SK-N-SH (cell line): ENCODE data around the gene ARPIN. TPM values are rescaled to one million over a fixed set of nuclear protein-coding genes. Genes with fewer than 3 reads are reported as not detected.

ENCODE experiments used
- CTCF ChIA-PET: fragments of 300-600, 350-600 bp; formaldehyde crosslinking; extraction: SDS; loops from one replicate; lab custom pipeline; 2021; lab: Yijun Ruan, JAX
- POLR2A ChIA-PET: fragments of 350-600 bp; sonication (Branson Sonifier 250); formaldehyde crosslinking; extraction: SDS; loops from one replicate; lab custom pipeline; 2020; ENCODE audit warnings: antibody characterized with exemption, inconsistent platforms; lab: Yijun Ruan, JAX
- DNase-seq: peaks from one replicate; pipeline ENCODE4 v3.0.0; 2012
- H2AFZ ChIP-seq: fragments of 200-600 bp; sonication (generic); 2 replicates; pipeline ENCODE4 v1.8.1; 2016; ENCODE audit warnings: antibody characterized with exemption, mild to moderate bottlenecking, low read depth
- H3F3A ChIP-seq: fragments of 200-600 bp; sonication (generic); replicated peaks from 2 replicates; pipeline ENCODE3; 2016; ENCODE audit warnings: antibody characterized with exemption, mild to moderate bottlenecking; ENCODE audit not compliant: insufficient read depth
- H3K27ac ChIP-seq, 2 experiments: fragments of 200-500 bp in 1 of 2; fragments of 200-600 bp in 1 of 2; sonication (Bioruptor generic) in 1 of 2; sonication (generic), shearing (Covaris generic) in 1 of 2; 2 replicates each; pipeline versions ENCODE4 v1.5.1 to v1.6.1; 2014 to 2016; ENCODE audit warnings: low read depth in 2 of 2, inconsistent platforms in 1 of 2, low read length in 1 of 2, mild to moderate bottlenecking in 1 of 2, mixed read lengths in 1 of 2
- H3K27me3 ChIP-seq: fragments of 200-600 bp; sonication (generic), shearing (Covaris generic); 2 replicates; pipeline ENCODE4 v1.6.1; 2016; ENCODE audit warnings: mixed run types; ENCODE audit not compliant: insufficient read depth
- H3K36me3 ChIP-seq, 2 experiments: fragments of 200-500 bp in 1 of 2; fragments of 200-600 bp in 1 of 2; sonication (Bioruptor generic) in 1 of 2; sonication (generic) in 1 of 2; replicated peaks in 1 of 2; 2 replicates each; pipeline versions ENCODE3 to v1.5.1; 2014 to 2016; ENCODE audit warnings: low read length in 1 of 2, mild to moderate bottlenecking in 1 of 2; ENCODE audit not compliant: insufficient read depth in 2 of 2, control insufficient read depth in 1 of 2
- H3K4me1 ChIP-seq, 2 experiments: fragments of 200-500 bp in 1 of 2; fragments of 200-600 bp in 1 of 2; sonication (Bioruptor generic) in 1 of 2; sonication (generic), shearing (Covaris generic) in 1 of 2; 2 replicates each; pipeline versions ENCODE4 v1.5.1 to v1.6.1; 2014 to 2016; ENCODE audit warnings: low read depth in 1 of 2, low read length in 1 of 2, mixed run types in 1 of 2; ENCODE audit not compliant: insufficient read depth in 2 of 2, control insufficient read depth in 1 of 2
- H3K4me2 ChIP-seq: fragments of 200-600 bp; sonication (generic), shearing (Covaris generic); 2 replicates; pipeline ENCODE4 v1.6.1; 2017; ENCODE audit warnings: mixed run types
- H3K4me3 ChIP-seq, 2 experiments: fragments of 200-500 bp in 1 of 2; fragments of 200-600 bp in 1 of 2; sonication (Bioruptor generic) in 1 of 2; sonication (generic), shearing (Covaris generic) in 1 of 2; 2 replicates each; pipeline versions ENCODE4 v1.5.1 to v1.8.1; 2014 to 2016; ENCODE audit warnings: low read depth in 2 of 2, inconsistent platforms in 1 of 2, low read length in 1 of 2, mild to moderate bottlenecking in 1 of 2, mixed read lengths in 1 of 2, moderate library complexity in 1 of 2
- H3K79me2 ChIP-seq: fragments of 200-600 bp; sonication (generic); 2 replicates; pipeline ENCODE4 v1.8.1; 2017; ENCODE audit warnings: mild to moderate bottlenecking; ENCODE audit not compliant: insufficient read depth
- H3K9ac ChIP-seq: fragments of 200-600 bp; sonication (generic); 2 replicates; pipeline ENCODE4 v1.6.1; 2017; ENCODE audit warnings: mixed run types
- H3K9me2 ChIP-seq: fragments of 200-600 bp; sonication (generic); 2 replicates; pipeline ENCODE4 v1.6.1; 2017; ENCODE audit warnings: mixed run types
- H3K9me3 ChIP-seq: fragments of 200-600 bp; sonication (generic); 2 replicates; pipeline ENCODE4 v1.6.1; 2017; ENCODE audit warnings: mixed run types, mild to moderate bottlenecking, moderate library complexity
- H4K20me1 ChIP-seq: fragments of 200-600 bp; sonication (generic); 2 replicates; pipeline ENCODE4 v1.6.1; 2017; ENCODE audit warnings: mild to moderate bottlenecking, mixed run types; ENCODE audit not compliant: insufficient read depth
- CTCF ChIP-seq: fragments of 200-600 bp; sonication (generic); IDR thresholded peaks from 2 replicates; pipeline ENCODE4 v1.6.1; 2017; ENCODE audit warnings: antibody characterized with exemption, mild to moderate bottlenecking, moderate library complexity
- FOSL2 ChIP-seq: IDR thresholded peaks from 2 replicates; pipeline ENCODE4 v1.4.0; 2012; ENCODE audit warnings: low read depth, mild to moderate bottlenecking, moderate library complexity, borderline replicate concordance
- GABPA ChIP-seq: IDR thresholded peaks from 2 replicates; pipeline ENCODE4 v1.4.0; 2012; ENCODE audit warnings: low read depth, mild to moderate bottlenecking
- MAX ChIP-seq: IDR thresholded peaks from 2 replicates; pipeline ENCODE4 v1.4.0; 2012; ENCODE audit warnings: low read depth
- MXI1 ChIP-seq: IDR thresholded peaks from 2 replicates; pipeline ENCODE4 v1.6.1; 2012; ENCODE audit warnings: mild to moderate bottlenecking, low read depth, low read length, improper control_type of control experiment
- NFIC ChIP-seq: IDR thresholded peaks from 2 replicates; pipeline ENCODE4 v1.4.0; 2012; ENCODE audit warnings: borderline replicate concordance
- PBX3 ChIP-seq: IDR thresholded peaks from 2 replicates; pipeline ENCODE4; 2012
- RAD21 ChIP-seq: IDR thresholded peaks from 2 replicates; pipeline ENCODE4 v1.6.1; 2012; ENCODE audit warnings: mild to moderate bottlenecking, low read length
- REST ChIP-seq: IDR thresholded peaks from 2 replicates; pipeline ENCODE4 v1.6.1; 2012; ENCODE audit warnings: mild to moderate bottlenecking, low read depth, low read length, moderate library complexity
- RFX5 ChIP-seq: IDR thresholded peaks from 2 replicates; pipeline ENCODE4 v1.6.1; 2012; ENCODE audit warnings: mild to moderate bottlenecking, improper control_type of control experiment, low read length
- TAF1 ChIP-seq: IDR thresholded peaks from 2 replicates; pipeline ENCODE4 v1.6.1; 2012; ENCODE audit warnings: low read depth, mild to moderate bottlenecking, low read length, moderate library complexity, borderline replicate concordance
- TEAD4 ChIP-seq: IDR thresholded peaks from 2 replicates; pipeline ENCODE4 v1.4.0; 2012; ENCODE audit warnings: mild to moderate bottlenecking, borderline replicate concordance; ENCODE audit not compliant: insufficient read depth
- USF1 ChIP-seq: IDR thresholded peaks from 2 replicates; pipeline ENCODE4 v1.4.0; 2012; ENCODE audit warnings: low read depth, borderline replicate concordance
- USF2 ChIP-seq: fragments of 150-350 bp; IDR thresholded peaks from 2 replicates; pipeline ENCODE4 v1.6.1; 2017; ENCODE audit warnings: antibody characterized with exemption, low read length, low read depth, borderline replicate concordance
- YY1 ChIP-seq: IDR thresholded peaks from 2 replicates; pipeline ENCODE4 v1.4.0; 2012; ENCODE audit warnings: low read depth, mild to moderate bottlenecking
- WGBS: methylation state at CpG from one replicate; pipeline ENCODE4 v1.1.6; 2017; ENCODE audit warnings: low lambda C conversion rate; 5-methylcytosine and 5-hydroxymethylcytosine counted together
- polyA plus RNA-seq, 3 experiments: library from polyadenylated mRNA; depleted of rRNA; stranded (reverse); fragments of >200 nt; gene quantifications; 2 replicates each; pipeline ENCODE4 v1.2.3, GENCODE V29; 2012

Gene ARPIN
- polyA plus RNA-seq, 1 of the 3 experiments (the other 2 are of a cell fraction): 13.5 TPM

- 92% methylated on average over 1 of the region's 2 CpGs for WGBS
- no peak for DNase-seq
- no peak overlapping the region for H3K9ac ChIP-seq
- no peaks in the 10 kb centered on the region for H3K9me3 ChIP-seq
- CTCF ChIA-PET: interaction anchor here (1.5 to 1.6 kb wide), 2 partner anchors 16 to 161 kb away, joined by 3 read pairs; partner anchors contain the start of gene AP3S2
- H4K20me1 ChIP-seq: no peaks in the 10 kb centered on the region
- no peak overlapping the region for H3K4me3 ChIP-seq
- TF ChIP-seq GABPA: no peak
- no peak for TF ChIP-seq FOSL2
- TF ChIP-seq RAD21: no peak
- TF ChIP-seq YY1: no peak
- TF ChIP-seq USF1: no peak
- no peak for TF ChIP-seq MXI1
- no peak for TF ChIP-seq MAX
- TF ChIP-seq USF2: no peak
- TF ChIP-seq REST: no peak
- no peak for TF ChIP-seq TEAD4
- TF ChIP-seq RFX5: no peak
- TF ChIP-seq NFIC: no peak
- TF ChIP-seq PBX3: no peak
- no peak for TF ChIP-seq TAF1
- TF ChIP-seq CTCF: no peak
- POLR2A ChIA-PET: no interaction called here
- H3K27ac ChIP-seq: no peak overlapping the region
- peaks cover 0 to 8% of the 10 kb centered on the region in 2 experiments; a peak in 1 of 4 replicates for H3K4me1 ChIP-seq
- no peaks in the 10 kb centered on the region for H3K9me2 ChIP-seq
- H3K27me3 ChIP-seq: no peaks in the 10 kb centered on the region
- H3K4me2 ChIP-seq: no peak overlapping the region
- no peaks in the 10 kb centered on the region for H3F3A ChIP-seq
- H2AFZ ChIP-seq: no peak overlapping the region
- H3K79me2 ChIP-seq: peaks cover 3% of the 10 kb centered on the region; the same call in 1 of the 2 replicates
- H3K36me3 ChIP-seq: no peaks in the 10 kb centered on the region
Observed at GRCh38 chr15:89909611-89910010, 3.1 kb downstream of the ARPIN start.
